Spleen (tissue), 7 donors: ENCODE data around the gene TRABD.

Source experiments
- CTCF ChIP-seq, 11 experiments: fragments of 200-600 bp in 7 of 11; fragments of 450-650 bp in 4 of 11; sonication (generic) in 4 of 11; IDR thresholded peaks in 8 of 11; conservative IDR thresholded peaks in 3 of 11; 1 replicate in 7 of 11; 2 replicates in 4 of 11; pipeline versions ENCODE4 v1.4.0 to v1.8.0; 2016 to 2021; ENCODE audit warnings: antibody characterized with exemption in 11 of 11, inconsistent platforms in 4 of 11, mild to moderate bottlenecking in 1 of 11
- POLR2A ChIP-seq, 3 donors: fragments of 450-650 bp; IDR thresholded peaks; one replicate each; pipeline ENCODE4 v1.5.1; 2017; ENCODE audit warnings: antibody characterized with exemption in 3 of 3, mild to moderate bottlenecking in 1 of 3
- donor health status: DM: no; HTN: no; CAD: no; lungs with moderate emphysema.
- donor health status: DM: no; HTN: no; CAD: no.
- donor health status: DM: no; HTN: no; CAD: no.

GRCh38 chr22:50184004-50184901 is 1.5 kb upstream of the TRABD start:
- no peak for TF ChIP-seq CTCF (IDR thresholded peaks at IDR 0.05 in 8 of 11, conservative IDR thresholded peaks at IDR 0.05 in 3 of 11)
- no peak for TF ChIP-seq POLR2A (IDR thresholded peaks at IDR 0.05)
